ENCODE results near the gene PEX11G. TPM values are rescaled to one million over a fixed set of nuclear protein-coding genes. Genes with fewer than 3 reads are reported as not detected.

Gene PEX11G
- polyA plus RNA-seq, 1 donor from 2014 or later, result 1.3 TPM

GRCh38 chr19:7468840-7469239 lies 20.0 kb downstream of the PEX11G start:
- no peak overlapping the region for H3K4me2 ChIP-seq (ENCODE audit: low read length)
- no peaks in the 10 kb centered on the region for H3K9me3 ChIP-seq (ENCODE audit: low read length)
- H3K9ac ChIP-seq (ENCODE audit: low read length), result no peak overlapping the region
- no peak overlapping the region for H3K27ac ChIP-seq (ENCODE audit: low read length)
- H3K27me3 ChIP-seq (ENCODE audit: insufficient read depth, low read depth, low read length), result no peaks in the 10 kb centered on the region
- no peaks in the 10 kb centered on the region for H3K79me2 ChIP-seq (replicated peaks; ENCODE audit: insufficient read depth, low read length)
- H3K36me3 ChIP-seq (ENCODE audit: insufficient read depth, low read length), result no peaks in the 10 kb centered on the region
- H3K9me2 ChIP-seq (ENCODE audit: insufficient read depth, low read length), result no peaks in the 10 kb centered on the region
- H3K4me3 ChIP-seq (ENCODE audit: low read length), result no peak overlapping the region
- no peak overlapping the region for H2AFZ ChIP-seq (ENCODE audit: low read depth, low read length)
- H4K20me1 ChIP-seq (ENCODE audit: insufficient read depth), result no peaks in the 10 kb centered on the region
- no peaks in the 10 kb centered on the region for H3F3A ChIP-seq (ENCODE audit: insufficient read depth, low read length, poor library complexity, severe bottlenecking)
- TF ChIP-seq EP300 (conservative IDR thresholded peaks at IDR 0.05; ENCODE audit: poor library complexity, severe bottlenecking) (no peak), TAF1 (IDR thresholded peaks at IDR 0.05; ENCODE audit: low read depth) (no peak), EZH2 (IDR thresholded peaks at IDR 0.05; ENCODE audit: borderline replicate concordance, insufficient read depth, low read length, poor library complexity, severe bottlenecking) (no peak), CTCF (IDR thresholded peaks at IDR 0.05; ENCODE audit: poor library complexity, severe bottlenecking) (no peak)

GRCh38 chr19:7467009-7467989 lies 21.5 kb downstream of the PEX11G start:
- Histone ChIP-seq H3K79me2 (replicated peaks; ENCODE audit: insufficient read depth, low read length) (no peaks in the 10 kb centered on the region), H2AFZ (ENCODE audit: low read depth, low read length) (no peak overlapping the region), H3K4me3 (ENCODE audit: low read length) (no peak overlapping the region), H3K4me2 (ENCODE audit: low read length) (no peak overlapping the region), H3K9ac (ENCODE audit: low read length) (no peak overlapping the region), H3F3A (ENCODE audit: insufficient read depth, low read length, poor library complexity, severe bottlenecking) (no peaks in the 10 kb centered on the region), H3K27me3 (ENCODE audit: insufficient read depth, low read depth, low read length) (no peaks in the 10 kb centered on the region), H3K27ac (ENCODE audit: low read length) (no peak overlapping the region), H3K9me3 (ENCODE audit: low read length) (no peaks in the 10 kb centered on the region), H3K36me3 (ENCODE audit: insufficient read depth, low read length) (no peaks in the 10 kb centered on the region), H3K9me2 (ENCODE audit: insufficient read depth, low read length) (no peaks in the 10 kb centered on the region), H4K20me1 (ENCODE audit: insufficient read depth) (no peaks in the 10 kb centered on the region)
- TF ChIP-seq MXI1 (conservative IDR thresholded peaks at IDR 0.05; ENCODE audit: poor library complexity, severe bottlenecking) (no peak), TAF1 (IDR thresholded peaks at IDR 0.05; ENCODE audit: low read depth) (no peak), CTCF (IDR thresholded peaks at IDR 0.05; ENCODE audit: poor library complexity, severe bottlenecking) (no peak), RAD21 (conservative IDR thresholded peaks at IDR 0.05) (no peak), REST (IDR thresholded peaks at IDR 0.05; ENCODE audit: borderline replicate concordance) (no peak), EZH2 (IDR thresholded peaks at IDR 0.05; ENCODE audit: borderline replicate concordance, insufficient read depth, low read length, poor library complexity, severe bottlenecking) (no peak), SMC3 (conservative IDR thresholded peaks at IDR 0.05; ENCODE audit: poor library complexity) (no peak), EP300 (conservative IDR thresholded peaks at IDR 0.05; ENCODE audit: poor library complexity, severe bottlenecking) (no peak), POLR2AphosphoS5 (IDR thresholded peaks at IDR 0.05) (no peak)
